Thymus (tissue), 11 donors: Measurements from ENCODE around the gene EID2. TPM values are rescaled to one million over a fixed set of nuclear protein-coding genes. Genes with fewer than 3 reads are reported as not detected.

ENCODE experiments used
- DNase-seq, 9 donors: peaks; one replicate each; pipeline ENCODE4 v3.0.0-alpha.2; 2013; ENCODE audit warnings: low spot score in 9 of 9, low read depth in 6 of 9, missing footprints in 1 of 9
- H3K27ac ChIP-seq, 2 donors: one replicate each; pipeline ENCODE4 v1.5.1; 2013; ENCODE audit warnings: control low read depth in 1 of 2, low read depth in 1 of 2, low read length in 1 of 2, mild to moderate bottlenecking in 1 of 2, moderate library complexity in 1 of 2
- H3K27me3 ChIP-seq, 2 donors: one replicate each; pipeline ENCODE4 v1.5.1; 2013; ENCODE audit warnings: low read length in 1 of 2; ENCODE audit not compliant: control insufficient read depth in 2 of 2, insufficient read depth in 1 of 2
- H3K36me3 ChIP-seq, 2 donors: one replicate each; pipeline ENCODE4 v1.5.1; 2013; ENCODE audit warnings: low read length in 1 of 2, mild to moderate bottlenecking in 1 of 2, moderate library complexity in 1 of 2; ENCODE audit not compliant: control insufficient read depth in 2 of 2, insufficient read depth in 2 of 2
- H3K4me1 ChIP-seq, 2 donors: one replicate each; pipeline ENCODE4 v1.5.1; 2013; ENCODE audit warnings: low read length in 2 of 2; ENCODE audit not compliant: control insufficient read depth in 2 of 2, insufficient read depth in 2 of 2
- H3K4me3 ChIP-seq, 2 donors: one replicate each; pipeline ENCODE4 v1.5.1; 2013; ENCODE audit warnings: low read length in 2 of 2, control low read depth in 1 of 2, mild to moderate bottlenecking in 1 of 2
- H3K9me3 ChIP-seq, 2 donors: one replicate each; pipeline ENCODE4 v1.5.1; 2013; ENCODE audit warnings: low read length in 1 of 2, mild to moderate bottlenecking in 1 of 2; ENCODE audit not compliant: control insufficient read depth in 2 of 2, insufficient read depth in 1 of 2
- WGBS: extraction: QIAGEN DNeasy Blood & Tissue Kit; methylation state at CpG from one replicate; pipeline ENCODE4 v1.1.7; 2013; 5-methylcytosine and 5-hydroxymethylcytosine counted together
- polyA plus RNA-seq: library from polyadenylated mRNA; stranded (reverse); fragments of 200-250 nt; gene quantifications from one replicate; pipeline ENCODE4 v1.2.3, GENCODE V29; 2013
- total RNA-seq: library from RNA; stranded (reverse); fragments of 120-200 nt; gene quantifications from one replicate; pipeline ENCODE4 v1.2.4, GENCODE V29; 2013
- donor health status: healthy.

Gene EID2
- total and polyA plus RNA-seq, 2 donors, result 12.6 to 29.3 TPM

DNA sequence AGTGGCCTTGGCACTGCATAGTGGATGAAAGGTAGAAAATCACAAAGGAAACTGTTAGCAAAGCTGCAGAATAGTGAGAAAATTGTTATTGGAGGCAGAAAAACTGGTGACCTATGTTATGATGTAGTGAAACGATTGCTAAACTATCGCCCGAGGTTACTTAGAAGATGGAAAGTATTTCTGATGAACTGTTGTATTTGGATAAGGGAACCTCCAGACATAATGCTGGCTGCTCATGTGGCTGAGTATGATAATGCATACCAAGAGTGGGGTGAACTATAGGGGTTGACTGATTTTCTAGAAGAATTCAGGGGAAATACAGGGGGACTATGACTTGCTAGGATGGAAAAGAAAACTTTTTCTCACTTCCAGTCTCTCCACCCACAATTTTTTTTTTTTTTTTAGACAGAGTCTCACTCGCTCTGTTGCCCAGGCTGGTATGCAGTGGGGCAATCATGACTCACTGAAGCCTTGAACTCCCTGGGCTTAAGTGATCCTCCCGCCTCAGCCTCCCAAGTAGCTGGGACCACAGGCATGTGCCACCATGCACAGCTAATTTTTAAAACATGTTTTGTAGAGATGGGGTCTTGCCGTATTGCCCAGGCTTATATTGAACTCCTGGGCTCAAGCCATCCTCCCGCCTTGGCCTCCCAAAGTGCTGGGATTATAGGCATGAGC is 4.4 kb upstream of the EID2 start:
- Histone ChIP-seq H3K27ac (no peak overlapping the region), H3K27me3 (peaks cover 0 to 3% of the 10 kb centered on the region in 2 donors), H3K4me3 (no peak overlapping the region), H3K9me3 (no peaks in the 10 kb centered on the region), H3K4me1 (no peaks in the 10 kb centered on the region), H3K36me3 (no peaks in the 10 kb centered on the region)
- DNase-seq, result no peak
- WGBS, result 97% methylated on average over 7 of the region's 7 CpGs

DNA sequence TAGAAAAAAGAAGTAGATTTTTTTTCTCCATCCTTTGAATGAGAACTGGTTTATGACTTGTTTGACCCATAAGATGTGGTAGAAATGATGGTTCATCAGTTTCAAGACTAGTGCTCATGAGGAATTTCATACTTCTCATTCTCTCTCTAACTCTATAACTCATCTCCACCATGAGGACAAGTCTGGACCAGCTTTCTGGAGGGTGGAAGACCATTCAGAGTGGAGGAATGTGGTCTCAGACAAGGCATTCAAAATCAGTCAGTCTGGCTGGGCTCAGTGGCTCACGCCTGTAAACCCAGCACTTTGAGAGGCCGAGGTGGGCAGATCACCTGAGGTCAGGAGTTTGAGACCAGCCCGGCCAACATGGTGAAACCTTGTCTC is 3.5 kb upstream of the EID2 start:
- no peak for DNase-seq
- Histone ChIP-seq H3K27me3 (peaks cover 0 to 3% of the 10 kb centered on the region in 2 donors), H3K4me3 (no peak overlapping the region), H3K9me3 (no peaks in the 10 kb centered on the region), H3K36me3 (no peaks in the 10 kb centered on the region), H3K4me1 (no peaks in the 10 kb centered on the region), H3K27ac (no peak overlapping the region)
- WGBS, result 94% methylated on average over 3 of the region's 3 CpGs

DNA sequence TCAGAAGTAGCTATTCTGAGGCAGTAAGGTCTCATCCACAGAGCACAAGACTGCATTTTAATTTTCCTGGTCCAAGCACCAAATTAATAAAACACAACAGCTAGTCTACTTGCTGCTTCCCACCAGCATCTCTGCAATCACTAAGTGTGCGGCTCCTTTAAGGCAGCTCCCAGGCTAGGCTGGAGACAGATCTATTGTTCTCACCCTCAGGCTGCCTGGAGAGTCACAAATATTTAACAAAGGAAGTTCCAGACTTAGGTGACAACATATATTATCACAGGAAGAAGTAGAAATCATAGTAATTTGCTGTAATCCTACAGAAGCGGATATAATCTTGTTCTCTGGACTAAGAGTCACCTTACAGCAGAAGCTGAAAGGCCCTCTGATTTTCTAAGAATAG is 2.2 kb upstream of the EID2 start:
- H3K27ac ChIP-seq, result no peak overlapping the region
- H3K36me3 ChIP-seq, result peaks cover 0 to 2% of the 10 kb centered on the region in 2 donors

DNA sequence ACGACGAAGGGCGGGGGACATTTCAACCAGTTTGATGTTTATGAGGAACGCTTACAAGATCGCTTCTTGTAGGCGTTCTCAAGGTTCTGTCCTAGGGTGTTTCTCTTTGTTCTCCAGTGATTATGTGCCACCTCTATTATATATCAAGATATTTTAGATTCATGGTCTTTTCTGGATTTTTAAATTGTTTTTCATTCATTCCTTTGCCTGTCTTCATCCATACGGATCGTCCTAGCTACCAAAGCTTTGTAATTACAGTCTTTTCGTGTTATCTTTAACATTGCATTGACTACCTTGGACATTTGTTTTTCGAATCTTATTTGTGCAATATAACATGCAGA is 342 bp upstream of the EID2 start:
- Histone ChIP-seq H3K9me3 (no peaks in the 10 kb centered on the region), H3K27me3 (no peaks in the 10 kb centered on the region), H3K4me1 (no peaks in the 10 kb centered on the region), H3K27ac (no peak overlapping the region), H3K36me3 (peaks cover 0 to 2% of the 10 kb centered on the region in 2 donors), H3K4me3 (no peak overlapping the region)
- DNase-seq, result no peak
- WGBS, result 20% methylated on average over 10 of the region's 10 CpGs

More for the DNA sequence above, 2.2 kb upstream of the EID2 start:
- H3K4me1 ChIP-seq, result no peaks in the 10 kb centered on the region
- peaks cover 0 to 3% of the 10 kb centered on the region in 2 donors for H3K27me3 ChIP-seq
- DNase-seq, result no peak
- H3K9me3 ChIP-seq, result no peaks in the 10 kb centered on the region
- 84% methylated on average over 2 of the region's 2 CpGs for WGBS
- no peak overlapping the region for H3K4me3 ChIP-seq

DNA sequence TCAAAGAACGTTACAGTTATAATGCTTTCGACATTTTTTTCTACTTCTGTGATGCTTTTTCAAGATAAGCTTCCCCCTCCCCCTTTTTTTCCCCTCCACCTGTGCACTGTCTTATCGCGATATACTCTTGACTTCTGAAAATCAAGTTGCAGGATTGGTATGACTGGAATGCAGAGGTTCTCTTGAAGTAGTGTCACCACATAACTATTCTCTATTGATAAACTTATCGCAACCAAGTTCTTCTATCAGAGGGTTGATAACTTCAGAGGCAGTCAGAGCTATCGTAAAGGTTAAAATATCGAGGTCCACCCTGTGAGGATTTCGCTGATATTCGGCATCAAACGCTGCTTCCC is 820 bp downstream of the EID2 start:
- peak overlapping the region; percentile 82 to 89 for H3K4me3 ChIP-seq
- no peaks in the 10 kb centered on the region for H3K9me3 ChIP-seq
- H3K27me3 ChIP-seq, result no peaks in the 10 kb centered on the region
- DNase-seq, result peak in 3 of 9 donors; percentile 22 to 60 (median 36)
- 4% methylated on average over 10 of the region's 10 CpGs for WGBS
- H3K27ac ChIP-seq, result peak overlapping the region in 1 of 2 donors; percentile 46
- no peaks in the 10 kb centered on the region for H3K4me1 ChIP-seq
- peaks cover 0 to 2% of the 10 kb centered on the region in 2 donors for H3K36me3 ChIP-seq

DNA sequence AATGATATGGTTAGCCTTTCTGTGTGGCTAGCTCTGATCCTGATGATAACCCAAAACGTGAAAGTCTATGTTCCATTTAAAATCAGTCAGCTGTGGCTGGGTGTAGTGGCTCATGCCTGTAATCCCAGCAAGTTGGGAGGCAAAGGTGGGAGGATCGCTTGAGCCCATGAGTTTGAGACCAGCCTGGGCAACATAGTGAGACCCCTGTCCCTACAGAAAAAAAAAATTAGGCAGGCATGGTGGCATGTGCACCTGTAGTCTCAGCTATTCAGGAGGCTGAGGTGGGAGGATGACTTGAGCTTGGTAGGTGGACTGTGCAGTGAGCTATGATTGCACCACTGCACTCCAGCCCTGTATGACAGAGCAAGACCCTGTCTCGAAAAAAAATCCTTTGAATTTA is 6.2 kb downstream of the EID2 start:
- H3K9me3 ChIP-seq, result no peaks in the 10 kb centered on the region
- H3K36me3 ChIP-seq, result peaks cover 0 to 2% of the 10 kb centered on the region in 2 donors
- H3K27me3 ChIP-seq, result no peaks in the 10 kb centered on the region
- H3K4me1 ChIP-seq, result peaks cover 4 to 10% of the 10 kb centered on the region in 2 donors
- 92% methylated on average over 3 of the region's 3 CpGs for WGBS
- DNase-seq, result no peak
- no peak overlapping the region for H3K4me3 ChIP-seq
- no peak overlapping the region for H3K27ac ChIP-seq

DNA sequence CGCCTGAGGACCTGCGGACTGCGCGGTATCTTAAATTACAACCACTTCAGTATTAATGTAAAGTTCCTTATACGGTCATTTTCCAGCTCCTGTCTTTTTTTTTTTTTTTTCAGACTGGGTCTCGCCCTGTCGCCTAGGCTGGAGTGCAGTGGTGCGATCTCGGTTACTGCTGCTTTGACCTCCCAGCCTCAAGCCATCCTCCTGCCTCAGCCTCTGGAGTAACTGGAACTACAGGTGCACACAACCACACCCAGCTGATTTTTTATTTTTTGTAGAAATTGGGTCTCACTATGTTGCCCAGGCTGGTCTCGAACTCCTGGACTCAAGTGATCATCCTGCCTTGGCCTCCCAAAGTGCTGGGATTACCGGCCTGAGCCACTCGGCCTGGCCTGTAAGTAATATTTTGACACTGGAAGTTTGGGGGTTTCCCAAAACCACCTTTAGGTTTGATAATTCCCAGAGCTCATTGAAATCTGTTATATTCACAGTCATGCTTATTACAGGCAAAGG is 6.9 kb downstream of the EID2 start:
- WGBS, result 31% methylated on average over 12 of the region's 12 CpGs
- DNase-seq, result no peak
- peak overlapping the region; percentile 79 to 85 for H3K4me3 ChIP-seq
- peaks cover 4 to 10% of the 10 kb centered on the region in 2 donors for H3K4me1 ChIP-seq
- no peak overlapping the region for H3K27ac ChIP-seq
- H3K36me3 ChIP-seq, result peaks cover 0 to 2% of the 10 kb centered on the region in 2 donors
- no peaks in the 10 kb centered on the region for H3K9me3 ChIP-seq
- no peaks in the 10 kb centered on the region for H3K27me3 ChIP-seq

DNA sequence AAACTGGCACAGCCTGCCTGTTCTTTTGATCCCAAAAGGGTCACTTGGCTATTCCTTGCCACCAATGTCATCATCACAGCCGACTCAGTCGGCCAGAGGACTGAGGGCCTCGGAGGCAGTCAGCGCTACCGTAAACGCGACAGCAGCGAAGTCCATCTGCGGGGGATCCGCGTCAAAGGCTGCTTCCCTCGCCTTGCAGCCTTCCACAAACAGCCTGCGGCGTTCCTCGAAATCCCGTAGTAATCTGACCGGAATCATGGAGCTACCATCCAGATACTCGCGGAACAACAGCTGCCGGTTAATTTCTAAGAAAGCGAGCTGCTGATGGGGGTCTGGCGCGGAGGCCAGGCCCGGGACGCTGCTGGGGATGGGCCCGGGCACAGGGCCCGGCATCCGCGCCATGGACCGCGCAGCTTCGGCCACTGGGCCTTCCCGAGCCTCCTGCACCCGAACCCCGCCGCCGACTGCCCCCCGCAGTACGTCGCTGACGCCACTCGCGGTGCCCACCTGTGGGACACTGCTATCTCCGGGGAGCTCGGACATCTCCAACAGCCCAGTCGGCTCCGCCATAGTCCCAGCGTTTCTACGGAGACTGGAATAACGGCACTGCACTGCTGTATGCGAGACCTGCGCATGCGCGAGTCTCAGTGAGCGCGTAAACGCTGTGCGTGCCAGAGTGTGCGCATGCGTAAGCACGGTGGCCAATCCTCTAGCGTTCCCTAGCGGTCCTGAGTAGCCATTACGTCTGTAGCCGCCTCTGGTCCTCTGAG is 7.5 kb downstream of the EID2 start, which contains the start of gene EID2B:
Gene EID2B (minus strand): TSS at position 620 of the 770 bp plus-strand sequence. CDS start 50 bp downstream, at position 570.
- WGBS, result under 1% methylated on average over 65 of the region's 65 CpGs

DNA sequence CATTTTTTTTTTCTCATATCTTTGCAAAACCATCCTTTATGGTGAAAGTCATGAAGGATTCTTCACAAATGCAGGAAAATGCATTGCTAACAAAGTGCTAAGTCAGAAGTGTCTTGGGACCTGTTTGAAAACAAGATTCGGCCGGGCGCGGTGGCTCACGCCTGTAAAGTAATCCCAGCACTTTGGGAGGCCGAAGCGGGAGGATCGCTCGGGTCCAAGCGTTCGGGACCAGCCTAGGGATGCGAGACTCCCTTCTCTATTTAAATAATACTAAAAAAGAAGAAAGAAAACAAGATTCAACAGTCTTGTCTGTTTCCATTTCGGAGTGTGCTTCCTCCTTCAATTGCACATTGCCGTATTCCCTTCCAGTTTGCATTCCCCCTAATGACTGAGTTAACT is 8.1 kb downstream of the EID2 start:
- WGBS, result 71% methylated on average over 14 of the region's 14 CpGs
- no peak for DNase-seq
- H3K4me1 ChIP-seq, result peaks cover 4 to 10% of the 10 kb centered on the region in 2 donors
- no peaks in the 10 kb centered on the region for H3K36me3 ChIP-seq
- no peaks in the 10 kb centered on the region for H3K27me3 ChIP-seq
- H3K4me3 ChIP-seq, result peak overlapping the region; percentile 79 to 85
- no peaks in the 10 kb centered on the region for H3K9me3 ChIP-seq
- peak overlapping the region; percentile 6 to 43 for H3K27ac ChIP-seq

More for the DNA sequence above, 7.5 kb downstream of the EID2 start, which contains the start of gene EID2B:
- H3K27me3 ChIP-seq, result no peaks in the 10 kb centered on the region
- H3K27ac ChIP-seq, result peak within 1 kb of the TSS; percentile 38 to 47
- no peaks in the 10 kb centered on the region for H3K9me3 ChIP-seq
- H3K36me3 ChIP-seq, result no peaks in the 10 kb centered on the region
- H3K4me3 ChIP-seq, result peak within 1 kb of the TSS; percentile 79 to 85
- DNase-seq, result peak; percentile 85 to 99 (median 95)
- peaks cover 4 to 10% of the 10 kb centered on the region in 2 donors for H3K4me1 ChIP-seq
